Gastroesophageal sphincter (tissue), 3 donors: ENCODE results near the gene DBH.

ENCODE experiments used
- POLR2A ChIP-seq, 2 donors: fragments of 450-650 bp; IDR thresholded peaks; one replicate each; pipeline ENCODE4 v1.6.1; 2017; ENCODE audit warnings: antibody characterized with exemption in 2 of 2, mild to moderate bottlenecking in 2 of 2, moderate library complexity in 1 of 2
- POLR2AphosphoS5 ChIP-seq: sonication (generic); formaldehyde crosslinking; IDR thresholded peaks from one replicate; pipeline ENCODE4 v1.6.1; 2017; ENCODE audit warnings: antibody characterized with exemption
- TF ChIP-seq, protein P1 (sequence below), 4 experiments: fragments of 200-600 bp in 2 of 4; fragments of 450-650 bp in 2 of 4; sonication (generic) in 1 of 4; IDR thresholded peaks; one replicate each; pipeline ENCODE4 v1.5.1; 2017 to 2019; ENCODE audit warnings: antibody characterized with exemption in 4 of 4, mild to moderate bottlenecking in 2 of 4, moderate library complexity in 2 of 4

DNA sequence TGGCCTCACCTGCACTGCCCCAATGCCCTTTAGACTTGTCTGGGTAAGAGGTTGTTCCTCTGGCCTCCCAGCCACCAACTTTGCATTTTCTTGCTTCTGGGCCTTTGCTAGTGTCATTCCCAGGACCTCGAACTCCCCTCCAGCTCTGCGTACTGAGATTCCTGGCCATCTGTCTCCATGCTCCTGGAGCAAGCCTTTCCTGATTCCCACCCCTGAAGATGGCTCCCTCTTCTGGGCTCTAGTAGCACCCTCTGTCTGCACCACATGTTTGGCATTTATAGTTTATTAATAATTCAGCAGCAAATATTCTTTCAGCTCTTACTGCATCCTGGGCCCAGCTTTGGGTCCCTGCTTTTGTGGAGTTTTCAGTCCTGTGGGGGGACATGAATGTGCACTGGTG is 41.9 kb upstream of the DBH start:
- TF ChIP-seq POLR2A (IDR thresholded peaks at IDR 0.05) (no peak), POLR2AphosphoS5 (no peak)
- TF ChIP-seq, protein P1, sequence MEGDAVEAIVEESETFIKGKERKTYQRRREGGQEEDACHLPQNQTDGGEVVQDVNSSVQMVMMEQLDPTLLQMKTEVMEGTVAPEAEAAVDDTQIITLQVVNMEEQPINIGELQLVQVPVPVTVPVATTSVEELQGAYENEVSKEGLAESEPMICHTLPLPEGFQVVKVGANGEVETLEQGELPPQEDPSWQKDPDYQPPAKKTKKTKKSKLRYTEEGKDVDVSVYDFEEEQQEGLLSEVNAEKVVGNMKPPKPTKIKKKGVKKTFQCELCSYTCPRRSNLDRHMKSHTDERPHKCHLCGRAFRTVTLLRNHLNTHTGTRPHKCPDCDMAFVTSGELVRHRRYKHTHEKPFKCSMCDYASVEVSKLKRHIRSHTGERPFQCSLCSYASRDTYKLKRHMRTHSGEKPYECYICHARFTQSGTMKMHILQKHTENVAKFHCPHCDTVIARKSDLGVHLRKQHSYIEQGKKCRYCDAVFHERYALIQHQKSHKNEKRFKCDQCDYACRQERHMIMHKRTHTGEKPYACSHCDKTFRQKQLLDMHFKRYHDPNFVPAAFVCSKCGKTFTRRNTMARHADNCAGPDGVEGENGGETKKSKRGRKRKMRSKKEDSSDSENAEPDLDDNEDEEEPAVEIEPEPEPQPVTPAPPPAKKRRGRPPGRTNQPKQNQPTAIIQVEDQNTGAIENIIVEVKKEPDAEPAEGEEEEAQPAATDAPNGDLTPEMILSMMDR (IDR thresholded peaks at IDR 0.05) = no peak
